ENCODE results near the gene PLEKHN1.

The PLEKHN1 gene

GRCh38 chr1:939511-940106, 26.7 kb upstream of the PLEKHN1 start:
- Histone ChIP-seq H3K27ac (ENCODE audit: low read depth, low read length) (no peak overlapping the region), H3K4me3 (ENCODE audit: low read depth, low read length) (no peak overlapping the region), H3K9ac (ENCODE audit: low read depth, low read length) (no peak overlapping the region), H3K36me3 (ENCODE audit: control insufficient read depth, insufficient read depth, low read length) (no peaks in the 10 kb centered on the region), H3K9me3 (ENCODE audit: control insufficient read depth, insufficient read depth, low read length) (no peaks in the 10 kb centered on the region), H3K27me3 (ENCODE audit: control insufficient read depth, insufficient read depth, low read length) (peaks cover 84% of the 10 kb centered on the region), H3K4me1 (ENCODE audit: control insufficient read depth, insufficient read depth, low read length) (peaks cover 20% of the 10 kb centered on the region)

DNA sequence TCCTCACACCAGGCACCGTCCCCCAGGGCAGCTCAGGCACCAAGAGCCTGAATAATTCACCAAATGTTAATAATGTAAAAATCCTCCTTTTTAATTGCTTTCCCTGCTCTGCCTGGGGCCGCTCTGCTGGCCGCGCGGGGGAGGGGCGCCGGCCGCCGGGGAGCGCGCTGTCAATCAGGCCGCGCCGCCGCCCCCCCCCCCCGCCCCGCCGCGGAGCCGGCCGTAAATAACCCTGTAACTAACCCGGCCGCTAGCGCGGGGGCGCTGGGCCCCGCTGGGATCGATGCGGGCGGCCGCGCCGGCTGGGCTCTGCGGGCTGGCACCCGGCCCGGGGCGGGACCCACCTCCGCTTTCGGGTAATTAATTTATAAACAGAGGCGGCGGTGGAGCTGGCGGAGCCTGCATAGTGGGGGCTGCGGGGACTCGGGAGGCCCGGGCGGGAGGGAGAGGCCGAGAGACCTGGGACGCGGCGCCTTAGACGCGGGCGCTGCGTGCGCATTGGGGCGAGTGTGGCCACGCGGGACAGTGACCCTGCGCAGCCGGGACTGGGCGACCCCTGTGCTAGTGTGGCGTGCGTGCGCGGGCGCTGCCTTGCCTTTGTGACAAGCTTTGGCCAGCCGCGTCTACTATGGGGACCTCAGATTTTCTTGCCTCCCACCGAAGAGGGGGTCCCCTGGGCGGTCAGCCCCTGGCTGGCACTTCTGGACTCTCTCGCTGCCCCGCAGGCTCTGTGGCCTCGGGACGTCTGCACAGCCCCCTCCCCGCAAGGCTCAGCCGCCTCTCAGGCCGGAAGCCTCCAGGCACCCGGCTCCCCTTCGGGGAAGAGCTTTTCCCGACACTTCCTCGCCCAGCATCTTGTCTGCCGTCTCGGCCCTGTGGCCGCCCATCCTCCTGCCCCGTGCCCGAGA, 25.9 kb upstream of the PLEKHN1 start:
- Histone ChIP-seq H3K27ac (ENCODE audit: low read depth, low read length) (peak overlapping the region; percentile 6), H3K9ac (ENCODE audit: low read depth, low read length) (no peak overlapping the region), H3K36me3 (ENCODE audit: control insufficient read depth, insufficient read depth, low read length) (peaks cover 7% of the 10 kb centered on the region), H3K9me3 (ENCODE audit: control insufficient read depth, insufficient read depth, low read length) (no peaks in the 10 kb centered on the region), H3K4me1 (ENCODE audit: control insufficient read depth, insufficient read depth, low read length) (peaks cover 17% of the 10 kb centered on the region), H3K27me3 (ENCODE audit: control insufficient read depth, insufficient read depth, low read length) (peaks cover 77% of the 10 kb centered on the region), H3K4me3 (ENCODE audit: low read depth, low read length) (peak overlapping the region; percentile 50)

GRCh38 chr1:941015-941587, 25.2 kb upstream of the PLEKHN1 start:
- no peaks in the 10 kb centered on the region for H3K9me3 ChIP-seq (ENCODE audit: control insufficient read depth, insufficient read depth, low read length)
- H3K9ac ChIP-seq (ENCODE audit: low read depth, low read length), result no peak overlapping the region
- H3K27me3 ChIP-seq (ENCODE audit: control insufficient read depth, insufficient read depth, low read length), result peaks cover 70% of the 10 kb centered on the region
- H3K27ac ChIP-seq (ENCODE audit: low read depth, low read length), result no peak overlapping the region
- peaks cover 14% of the 10 kb centered on the region for H3K36me3 ChIP-seq (ENCODE audit: control insufficient read depth, insufficient read depth, low read length)
- H3K4me1 ChIP-seq (ENCODE audit: control insufficient read depth, insufficient read depth, low read length), result peaks cover 17% of the 10 kb centered on the region
- peak overlapping the region; percentile 50; the same call in 1 of the 2 replicates for H3K4me3 ChIP-seq (ENCODE audit: low read depth, low read length)

DNA sequence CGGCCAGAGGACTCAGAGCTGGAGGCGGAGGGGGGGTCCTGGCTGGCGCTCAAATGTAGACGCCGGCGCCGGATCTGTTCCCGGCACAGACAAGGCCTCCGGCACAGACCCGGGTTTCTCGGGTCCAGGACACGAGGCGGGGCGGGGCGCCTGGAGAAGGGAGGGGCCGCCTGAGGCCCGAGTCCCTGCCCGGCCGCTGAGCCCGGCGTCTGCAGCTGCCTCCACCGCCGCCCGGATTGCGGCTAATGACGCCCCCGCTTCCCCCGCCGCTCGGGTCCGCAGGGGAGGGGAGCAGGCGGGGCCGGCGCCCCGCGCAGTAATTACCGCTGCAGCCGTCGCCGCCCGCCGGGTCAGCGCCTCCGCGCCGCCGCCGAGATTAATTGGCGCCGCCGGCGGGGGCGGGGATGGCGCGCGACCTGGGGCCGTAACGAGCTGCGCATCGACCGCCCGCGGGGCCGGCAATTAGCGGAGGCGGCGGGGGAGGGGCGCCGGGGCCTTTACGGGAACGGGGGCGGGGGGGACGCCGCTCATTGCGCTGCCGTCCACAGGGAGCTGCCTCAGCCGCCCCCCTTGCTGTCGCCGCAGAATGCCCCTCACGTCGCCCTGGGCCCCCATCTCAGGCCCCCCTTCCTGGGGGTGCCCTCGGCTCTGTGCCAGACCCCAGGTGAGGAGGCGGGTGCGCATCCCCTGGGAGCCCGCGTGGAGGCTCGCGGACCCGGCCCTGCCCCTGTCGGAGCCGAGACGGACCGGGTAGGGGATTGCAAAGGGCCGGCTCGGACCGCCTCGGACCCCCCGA, 24.5 kb upstream of the PLEKHN1 start:
- Histone ChIP-seq H3K27ac (ENCODE audit: low read depth, low read length) (peak overlapping the region; percentile 47), H3K9me3 (ENCODE audit: control insufficient read depth, insufficient read depth, low read length) (no peaks in the 10 kb centered on the region), H3K4me3 (ENCODE audit: low read depth, low read length) (peak overlapping the region; percentile 50; the same call in 1 of the 2 replicates), H3K36me3 (ENCODE audit: control insufficient read depth, insufficient read depth, low read length) (peaks cover 19% of the 10 kb centered on the region), H3K4me1 (ENCODE audit: control insufficient read depth, insufficient read depth, low read length) (peaks cover 17% of the 10 kb centered on the region), H3K9ac (ENCODE audit: low read depth, low read length) (no peak overlapping the region), H3K27me3 (ENCODE audit: control insufficient read depth, insufficient read depth, low read length) (peaks cover 63% of the 10 kb centered on the region)

DNA sequence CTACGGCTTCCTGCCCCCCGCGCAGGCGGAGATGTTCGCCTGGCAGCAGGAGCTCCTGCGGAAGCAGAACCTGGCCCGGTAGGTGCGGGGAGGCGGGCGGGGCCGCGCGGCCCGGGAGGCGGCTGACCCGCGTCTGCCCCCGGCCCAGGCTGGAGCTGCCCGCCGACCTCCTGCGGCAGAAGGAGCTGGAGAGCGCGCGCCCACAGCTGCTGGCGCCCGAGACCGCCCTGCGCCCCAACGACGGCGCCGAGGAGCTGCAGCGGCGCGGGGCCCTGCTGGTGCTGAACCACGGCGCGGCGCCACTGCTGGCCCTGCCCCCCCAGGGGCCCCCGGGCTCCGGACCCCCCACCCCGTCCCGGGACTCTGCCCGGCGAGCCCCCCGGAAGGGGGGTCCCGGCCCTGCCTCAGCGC, 23.9 kb upstream of the PLEKHN1 start:
- Histone ChIP-seq H3K4me1 (ENCODE audit: control insufficient read depth, insufficient read depth, low read length) (peaks cover 17% of the 10 kb centered on the region), H3K27me3 (ENCODE audit: control insufficient read depth, insufficient read depth, low read length) (peaks cover 59% of the 10 kb centered on the region), H3K27ac (ENCODE audit: low read depth, low read length) (peak overlapping the region; percentile 47), H3K4me3 (ENCODE audit: low read depth, low read length) (peak overlapping the region; percentile 43; the same call in 1 of the 2 replicates), H3K9ac (ENCODE audit: low read depth, low read length) (no peak overlapping the region), H3K36me3 (ENCODE audit: control insufficient read depth, insufficient read depth, low read length) (peaks cover 26% of the 10 kb centered on the region), H3K9me3 (ENCODE audit: control insufficient read depth, insufficient read depth, low read length) (no peaks in the 10 kb centered on the region)

GRCh38 chr1:942864-943533, 23.3 kb upstream of the PLEKHN1 start:
- Histone ChIP-seq H3K9me3 (ENCODE audit: control insufficient read depth, insufficient read depth, low read length) (no peaks in the 10 kb centered on the region), H3K9ac (ENCODE audit: low read depth, low read length) (no peak overlapping the region), H3K27me3 (ENCODE audit: control insufficient read depth, insufficient read depth, low read length) (peaks cover 53% of the 10 kb centered on the region), H3K27ac (ENCODE audit: low read depth, low read length) (no peak overlapping the region), H3K4me3 (ENCODE audit: low read depth, low read length) (peak overlapping the region; percentile 43; the same call in 1 of the 2 replicates), H3K36me3 (ENCODE audit: control insufficient read depth, insufficient read depth, low read length) (peaks cover 32% of the 10 kb centered on the region), H3K4me1 (ENCODE audit: control insufficient read depth, insufficient read depth, low read length) (peaks cover 17% of the 10 kb centered on the region)

- Histone ChIP-seq H3K4me3 (ENCODE audit: low read depth, low read length) (no peak overlapping the region), H3K27me3 (ENCODE audit: control insufficient read depth, insufficient read depth, low read length) (peaks cover 46% of the 10 kb centered on the region), H3K4me1 (ENCODE audit: control insufficient read depth, insufficient read depth, low read length) (peaks cover 17% of the 10 kb centered on the region), H3K9ac (ENCODE audit: low read depth, low read length) (no peak overlapping the region), H3K27ac (ENCODE audit: low read depth, low read length) (no peak overlapping the region), H3K36me3 (ENCODE audit: control insufficient read depth, insufficient read depth, low read length) (peaks cover 38% of the 10 kb centered on the region), H3K9me3 (ENCODE audit: control insufficient read depth, insufficient read depth, low read length) (no peaks in the 10 kb centered on the region)
Observed at GRCh38 chr1:943545-944340, 22.5 kb upstream of the PLEKHN1 start.

DNA sequence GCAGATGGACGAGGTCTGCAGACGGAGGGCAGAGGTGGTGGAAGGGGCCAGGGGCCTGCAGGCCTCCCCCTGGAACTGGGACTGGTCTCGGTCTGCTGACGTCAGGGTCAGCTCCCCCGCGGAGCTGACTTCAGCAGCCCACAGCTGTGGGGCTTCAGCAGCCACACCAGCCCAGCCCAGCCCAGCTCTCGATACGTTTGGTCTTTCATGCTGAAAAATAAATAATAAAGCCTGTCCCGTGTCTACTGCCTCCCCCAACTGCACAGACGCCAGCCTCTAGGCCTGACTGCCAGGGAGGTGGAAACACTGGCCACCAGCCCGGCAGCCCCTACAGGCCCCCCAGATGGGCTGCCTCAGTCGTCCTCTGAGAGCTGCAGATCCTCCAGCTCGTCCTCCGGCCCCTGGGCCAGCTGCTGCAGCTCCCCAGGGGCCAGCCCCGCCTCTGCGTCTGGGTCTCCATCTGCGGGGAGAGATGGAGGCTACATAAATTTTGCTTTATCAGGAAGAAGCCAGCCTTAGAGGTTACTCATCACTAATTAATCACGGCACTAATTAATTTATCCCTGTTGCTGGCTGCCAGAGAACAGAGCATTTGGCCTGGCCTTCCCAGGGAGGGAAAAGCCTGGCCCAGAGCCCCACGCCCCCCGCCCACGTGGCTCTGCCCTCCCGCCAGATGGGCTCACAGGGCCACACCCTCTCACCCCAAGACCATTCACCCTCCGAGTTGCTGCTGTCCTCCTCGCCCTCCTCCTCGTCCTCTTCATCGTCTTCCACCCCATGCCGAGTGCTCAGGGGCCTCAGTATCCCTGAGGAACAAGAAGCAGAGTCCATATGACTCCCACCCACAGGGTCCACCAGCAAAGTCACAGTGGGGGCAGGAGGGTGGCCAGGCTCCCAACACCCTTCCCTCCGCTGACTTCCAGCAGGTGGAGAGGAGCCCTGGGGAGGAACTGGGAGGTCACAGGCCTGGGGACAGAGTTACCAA, 21.6 kb upstream of the PLEKHN1 start:
- Histone ChIP-seq H3K4me3 (ENCODE audit: low read depth, low read length) (no peak overlapping the region), H3K9ac (ENCODE audit: low read depth, low read length) (no peak overlapping the region), H3K27ac (ENCODE audit: low read depth, low read length) (no peak overlapping the region), H3K9me3 (ENCODE audit: control insufficient read depth, insufficient read depth, low read length) (no peaks in the 10 kb centered on the region), H3K36me3 (ENCODE audit: control insufficient read depth, insufficient read depth, low read length) (peaks cover 47% of the 10 kb centered on the region), H3K4me1 (ENCODE audit: control insufficient read depth, insufficient read depth, low read length) (peaks cover 13% of the 10 kb centered on the region), H3K27me3 (ENCODE audit: control insufficient read depth, insufficient read depth, low read length) (peaks cover 37% of the 10 kb centered on the region)

All from HUES48 (cell line).